Upper lobe of left lung (tissue), 4 donors: ENCODE measurements around the gene NME3.

Source experiments
- CTCF ChIP-seq, 6 experiments: fragments of 450-650 bp in 4 of 6; fragments of 200-600 bp in 2 of 6; sonication (generic) in 2 of 6; IDR thresholded peaks; one replicate each; pipeline ENCODE4 v1.5.1; 2016 to 2019; ENCODE audit warnings: antibody characterized with exemption in 6 of 6
- EP300 ChIP-seq, 4 donors: sonication (generic); formaldehyde crosslinking; IDR thresholded peaks; one replicate each; pipeline ENCODE4 v1.5.1; 2017; ENCODE audit warnings: antibody characterized with exemption in 4 of 4, control low read depth in 2 of 4
- POLR2A ChIP-seq, 4 donors: fragments of 450-650 bp; IDR thresholded peaks; one replicate each; pipeline ENCODE4 v1.5.1; 2016 to 2017; ENCODE audit warnings: antibody characterized with exemption in 4 of 4, mild to moderate bottlenecking in 2 of 4
- POLR2AphosphoS5 ChIP-seq, 2 donors: sonication (generic); formaldehyde crosslinking; IDR thresholded peaks; one replicate each; pipeline ENCODE4 v1.5.1; 2017; ENCODE audit warnings: antibody characterized with exemption in 2 of 2

GRCh38 chr16:1732071-1732470 lies 39.3 kb downstream of the NME3 start:
- TF ChIP-seq POLR2AphosphoS5 (IDR thresholded peaks at IDR 0.05) (no peak), CTCF (IDR thresholded peaks at IDR 0.05) (no peak), POLR2A (IDR thresholded peaks at IDR 0.05) (no peak), EP300 (IDR thresholded peaks at IDR 0.05) (no peak)
